Measurements from ENCODE around the gene TSPAN31. TPM values are rescaled to one million over a fixed set of nuclear protein-coding genes. Genes with fewer than 3 reads are reported as not detected.

The TSPAN31 gene
- total RNA-seq, 1 donor from 2014 or later: 45.6 TPM

- DNase-seq (ENCODE audit: low spot score): no peak
Measured at GRCh38 chr12:57752668-57753000, 7.8 kb downstream of the TSPAN31 start.

- no peak for DNase-seq (ENCODE audit: low spot score)
Measured at GRCh38 chr12:57753756-57754337, 9.0 kb downstream of the TSPAN31 start.

- DNase-seq (ENCODE audit: low spot score): peak; percentile 82
Measured at GRCh38 chr12:57754411-57755193, 9.8 kb downstream of the TSPAN31 start, which contains the start of gene MARCHF9. Gene MARCHF9, plus strand, starts transcription at chr12:57755103. Its CDS starts 426 bp downstream, at chr12:57755529.

GRCh38 chr12:57755194-57755453 is 10.3 kb downstream of the TSPAN31 start:
- DNase-seq (ENCODE audit: low spot score): no peak

GRCh38 chr12:57755454-57756372 is 10.9 kb downstream of the TSPAN31 start:
- no peak for DNase-seq (ENCODE audit: low spot score)

GRCh38 chr12:57756406-57757341 is 11.8 kb downstream of the TSPAN31 start:
- no peak for DNase-seq (ENCODE audit: low spot score)

- no peak for DNase-seq (ENCODE audit: low spot score)
Measured at GRCh38 chr12:57757771-57758170, 12.9 kb downstream of the TSPAN31 start.

- DNase-seq (ENCODE audit: low spot score): no peak
Measured at GRCh38 chr12:57758552-57759359, 13.9 kb downstream of the TSPAN31 start.

GRCh38 chr12:57759360-57759980 is 14.6 kb downstream of the TSPAN31 start:
- DNase-seq (ENCODE audit: low spot score): no peak

GRCh38 chr12:57760347-57760982 is 15.6 kb downstream of the TSPAN31 start:
- no peak for DNase-seq (ENCODE audit: low spot score)

GRCh38 chr12:57761391-57761998 is 16.7 kb downstream of the TSPAN31 start:
- no peak for DNase-seq (ENCODE audit: low spot score)

GRCh38 chr12:57762463-57762862 is 17.6 kb downstream of the TSPAN31 start:
- DNase-seq (ENCODE audit: low spot score): no peak

GRCh38 chr12:57763881-57764661 is 19.2 kb downstream of the TSPAN31 start:
- DNase-seq (ENCODE audit: low spot score): no peak

GRCh38 chr12:57764662-57765002 is 19.8 kb downstream of the TSPAN31 start:
- no peak for DNase-seq (ENCODE audit: low spot score)

GRCh38 chr12:57765003-57765697 is 20.3 kb downstream of the TSPAN31 start:
- no peak for DNase-seq (ENCODE audit: low spot score)

GRCh38 chr12:57765698-57766463 is 21.0 kb downstream of the TSPAN31 start:
- no peak for DNase-seq (ENCODE audit: low spot score)
